BJ (cell line): ENCODE data around the gene NMUR1. TPM values are rescaled to one million over a fixed set of nuclear protein-coding genes. Genes with fewer than 3 reads are reported as not detected.
"Not testable (repeated sequence)": the region's sequence is repeated elsewhere in the genome, so short reads cannot be mapped to it uniquely, and the experiment has no call there.

Experiments used
- CTCF ChIA-PET: fragments of 350-600 bp; formaldehyde crosslinking; extraction: SDS; loops from one replicate; lab custom pipeline; 2021; ENCODE audit warnings: antibody characterized with exemption, inconsistent platforms; lab: Yijun Ruan, JAX
- POLR2A ChIA-PET: fragments of 300-600 bp; sonication (Branson Sonifier 250); formaldehyde crosslinking; extraction: SDS; loops from one replicate; lab custom pipeline; 2021; ENCODE audit warnings: antibody characterized with exemption; lab: Charles Lee
- DNase-seq: peaks from one replicate; pipeline ENCODE4 v3.0.0-alpha.2; 2011; ENCODE audit warnings: low read depth
- H3K27me3 ChIP-seq: 2 replicates; pipeline ENCODE4 v1.6.0; 2011; ENCODE audit warnings: low read length; ENCODE audit not compliant: control insufficient read depth, insufficient read depth
- H3K36me3 ChIP-seq: 2 replicates; pipeline ENCODE4 v1.5.1; 2011; ENCODE audit warnings: low read length; ENCODE audit not compliant: control insufficient read depth, insufficient read depth
- H3K4me3 ChIP-seq: 2 replicates; pipeline ENCODE4 v1.5.1; 2011; ENCODE audit warnings: low read depth, mild to moderate bottlenecking, control low read depth, low read length
- polyA plus RNA-seq: library from polyadenylated mRNA; depleted of rRNA; stranded (reverse); fragments of >200 nt; gene quantifications from 2 replicates; pipeline ENCODE4 v1.2.3, GENCODE V29; 2011
- TF ChIP-seq, protein P1 (sequence below): IDR thresholded peaks from 2 replicates; pipeline ENCODE4 v1.5.1; 2011; ENCODE audit warnings: low read depth, mild to moderate bottlenecking, control low read depth, inconsistent platforms, low read length, moderate library complexity; ENCODE audit not compliant: insufficient read depth

NMUR1 gene
- polyA plus RNA-seq, 1 experiment = not detected

DNA sequence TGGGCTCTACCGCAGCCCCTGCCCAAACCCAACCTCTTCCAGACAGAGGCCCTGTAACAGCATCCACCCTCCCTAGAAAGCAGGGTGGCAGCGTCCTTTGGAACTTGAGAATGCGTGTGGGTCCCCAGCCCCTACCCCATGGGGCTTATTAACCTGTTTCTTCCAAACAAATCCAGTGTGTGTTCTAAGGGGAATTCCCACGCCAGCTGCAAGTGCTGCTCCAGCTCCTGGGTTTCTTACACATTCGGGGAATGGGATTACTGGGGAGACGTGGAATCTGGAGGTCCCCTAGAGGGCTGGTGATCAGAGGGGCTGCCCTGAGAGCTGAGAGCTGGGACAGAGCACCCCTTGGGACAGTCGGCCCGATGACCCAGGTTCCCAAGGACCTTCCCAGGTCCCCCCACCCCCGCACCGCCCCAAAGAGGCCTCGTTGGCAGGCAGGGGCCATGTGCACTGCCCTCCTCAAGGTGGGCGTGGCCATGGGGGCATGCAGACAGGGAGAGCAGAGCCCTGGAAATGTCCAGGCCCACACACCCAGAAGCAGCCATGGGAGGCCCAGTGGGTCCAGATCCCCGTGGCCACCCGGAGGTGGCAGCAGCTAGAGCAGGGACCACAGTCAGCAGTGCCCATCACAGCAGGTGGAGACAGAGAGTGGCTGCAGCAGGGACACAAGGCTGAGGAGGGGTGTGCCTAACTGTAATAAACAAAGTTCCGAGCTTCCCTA is 43.6 kb upstream of the NMUR1 start:
- Histone ChIP-seq H3K36me3 (no peaks in the 10 kb centered on the region), H3K27me3 (no peaks in the 10 kb centered on the region), H3K4me3 (no peak overlapping the region)
- TF ChIP-seq, protein P1, sequence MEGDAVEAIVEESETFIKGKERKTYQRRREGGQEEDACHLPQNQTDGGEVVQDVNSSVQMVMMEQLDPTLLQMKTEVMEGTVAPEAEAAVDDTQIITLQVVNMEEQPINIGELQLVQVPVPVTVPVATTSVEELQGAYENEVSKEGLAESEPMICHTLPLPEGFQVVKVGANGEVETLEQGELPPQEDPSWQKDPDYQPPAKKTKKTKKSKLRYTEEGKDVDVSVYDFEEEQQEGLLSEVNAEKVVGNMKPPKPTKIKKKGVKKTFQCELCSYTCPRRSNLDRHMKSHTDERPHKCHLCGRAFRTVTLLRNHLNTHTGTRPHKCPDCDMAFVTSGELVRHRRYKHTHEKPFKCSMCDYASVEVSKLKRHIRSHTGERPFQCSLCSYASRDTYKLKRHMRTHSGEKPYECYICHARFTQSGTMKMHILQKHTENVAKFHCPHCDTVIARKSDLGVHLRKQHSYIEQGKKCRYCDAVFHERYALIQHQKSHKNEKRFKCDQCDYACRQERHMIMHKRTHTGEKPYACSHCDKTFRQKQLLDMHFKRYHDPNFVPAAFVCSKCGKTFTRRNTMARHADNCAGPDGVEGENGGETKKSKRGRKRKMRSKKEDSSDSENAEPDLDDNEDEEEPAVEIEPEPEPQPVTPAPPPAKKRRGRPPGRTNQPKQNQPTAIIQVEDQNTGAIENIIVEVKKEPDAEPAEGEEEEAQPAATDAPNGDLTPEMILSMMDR = no peak
- CTCF ChIA-PET = interaction anchor here (0.7 to 2.2 kb wide), 4 partner anchors 10 to 28 kb away, joined by 3 to 8 read pairs (median 4); no protein-coding TSS in a partner anchor
- POLR2A ChIA-PET = no interaction called here
- DNase-seq = no peak

DNA sequence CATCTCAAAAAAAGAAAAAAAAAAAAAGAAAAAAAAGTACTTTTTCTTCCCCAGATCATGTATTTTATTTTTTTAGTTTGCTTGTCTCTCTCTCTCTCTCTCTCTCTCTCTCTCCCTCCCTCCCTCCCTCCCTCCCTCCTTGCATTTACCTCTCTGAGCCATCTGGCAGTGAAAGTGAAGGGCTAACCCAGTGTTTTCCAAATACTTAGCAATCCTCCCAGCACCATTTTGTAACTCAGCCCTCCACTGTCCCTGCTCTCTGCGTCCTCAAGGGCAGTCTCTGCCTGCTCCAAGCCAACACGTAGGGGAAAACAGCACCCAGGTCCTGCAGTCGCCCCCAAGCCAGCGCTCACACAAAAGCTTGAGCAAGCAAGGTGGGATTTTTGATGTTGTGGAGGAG is 42.9 kb upstream of the NMUR1 start:
- ChIA-PET POLR2A (no interaction called here), CTCF (interaction anchor here (0.7 to 2.2 kb wide), 3 partner anchors 10 to 29 kb away, joined by 3 to 8 read pairs (median 3); no protein-coding TSS in a partner anchor)
- no peak for DNase-seq
- TF ChIP-seq, protein P1 = no peak
- no peaks in the 10 kb centered on the region; the same call in 1 of the 2 replicates for H3K27me3 ChIP-seq
- no peak overlapping the region for H3K4me3 ChIP-seq
- H3K36me3 ChIP-seq = no peaks in the 10 kb centered on the region

DNA sequence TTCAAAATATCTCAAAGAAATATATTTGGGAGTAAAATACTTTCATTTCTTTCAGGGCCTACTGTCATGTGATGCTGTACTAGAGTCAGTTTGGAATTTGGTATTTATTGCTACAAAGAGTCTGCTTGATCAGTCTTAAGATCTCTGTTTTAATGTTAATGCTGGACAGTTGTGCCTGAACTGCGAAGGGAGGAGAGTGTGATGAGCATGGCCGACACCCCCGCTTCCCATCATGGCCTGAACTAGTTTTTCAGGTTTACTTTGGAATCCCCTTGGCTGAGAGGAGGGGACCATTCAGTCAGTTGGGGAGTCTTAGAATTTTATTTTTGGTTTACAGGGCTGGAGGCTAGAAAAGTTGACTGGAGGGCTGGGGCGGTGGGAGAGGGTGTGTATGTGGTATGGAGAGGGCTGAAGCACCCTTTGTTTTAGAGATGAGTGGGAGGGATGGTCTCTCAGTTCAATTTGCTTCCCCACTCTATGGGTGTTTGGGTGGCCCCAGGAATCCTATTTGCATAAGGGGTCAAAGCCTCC is 41.5 kb upstream of the NMUR1 start:
- no peak for DNase-seq
- ChIA-PET CTCF (interaction anchor here (0.6 to 0.7 kb wide), 2 partner anchors 10 to 15 kb away, joined by 3 read pairs; no protein-coding TSS in a partner anchor), POLR2A (no interaction called here)
- Histone ChIP-seq H3K27me3 (no peaks in the 10 kb centered on the region; the same call in 1 of the 2 replicates), H3K4me3 (no peak overlapping the region), H3K36me3 (no peaks in the 10 kb centered on the region)
- TF ChIP-seq, protein P1 = no peak

DNA sequence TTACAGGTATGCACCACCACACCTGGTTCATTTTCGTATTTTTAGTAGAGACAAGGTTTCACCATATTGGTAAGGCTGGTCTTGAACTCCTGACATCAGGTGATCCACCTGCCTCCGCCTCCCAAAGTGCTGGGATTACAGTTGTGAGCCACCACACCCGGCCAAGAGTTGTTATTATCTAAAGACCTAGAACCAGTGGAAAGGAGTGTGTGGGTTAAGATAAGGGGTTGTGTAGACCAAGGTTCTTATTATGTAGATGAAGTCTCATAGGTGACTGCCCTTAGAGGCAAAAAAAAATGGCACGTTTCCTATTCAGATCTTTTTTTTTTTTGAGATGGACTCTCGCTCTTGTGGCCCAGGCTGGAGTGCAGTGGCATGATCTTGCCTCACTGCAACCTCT is 40.7 kb upstream of the NMUR1 start:
- H3K27me3 ChIP-seq, POLR2A ChIA-PET, DNase-seq, H3K36me3 ChIP-seq, H3K4me3 ChIP-seq: not testable (repeated sequence)
- CTCF ChIA-PET = interaction anchor here (0.7 kb wide), 1 partner anchor 15 kb away, joined by 3 read pairs; no protein-coding TSS in a partner anchor

DNA sequence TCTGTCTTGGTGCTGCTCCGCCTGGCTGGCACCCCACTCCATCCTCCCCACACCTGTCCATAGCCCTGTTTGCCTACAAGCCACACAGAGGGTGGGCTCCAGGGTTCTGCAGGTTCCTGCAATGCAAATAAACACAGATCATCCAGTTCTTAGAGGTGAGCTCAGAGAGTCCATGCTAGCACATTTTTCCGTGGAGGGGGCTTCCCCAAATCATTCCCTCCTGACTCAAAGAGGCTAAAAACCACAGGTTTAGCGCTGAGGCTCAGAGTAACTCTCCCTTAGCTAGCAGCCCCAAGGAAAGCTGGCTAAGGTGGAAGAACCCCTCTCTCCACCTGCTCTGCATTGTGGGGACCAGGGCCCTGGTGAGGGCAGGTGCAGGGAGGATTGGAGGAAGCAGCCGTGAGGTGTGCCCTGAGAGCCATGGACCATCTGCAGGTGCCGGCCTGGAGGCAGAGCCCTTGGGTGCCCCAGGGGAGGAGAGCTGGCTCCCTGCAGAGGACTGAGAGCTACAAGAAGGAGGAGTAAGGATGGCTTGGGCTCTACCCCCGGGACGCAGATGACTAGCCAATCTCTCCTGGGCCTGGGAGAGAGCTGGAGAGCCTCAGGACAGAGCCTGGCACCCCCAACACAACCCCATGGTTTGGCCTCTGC is 38.7 kb upstream of the NMUR1 start:
- H3K27me3 ChIP-seq = no peaks in the 10 kb centered on the region; the same call in 1 of the 2 replicates
- no peak overlapping the region for H3K4me3 ChIP-seq
- CTCF ChIA-PET = interaction anchor here (0.6 to 10.9 kb wide), 4 partner anchors 11 to 86 kb away, joined by 3 to 202 read pairs (median 4); no protein-coding TSS in a partner anchor
- TF ChIP-seq, protein P1 = no peak
- no peak for DNase-seq
- POLR2A ChIA-PET = no interaction called here
- H3K36me3 ChIP-seq = no peaks in the 10 kb centered on the region
